Cardiac muscle cell (in vitro differentiated cells and primary cell): ENCODE measurements around the gene SHISA2. TPM values are rescaled to one million over a fixed set of nuclear protein-coding genes. Genes with fewer than 3 reads are reported as not detected.

Experiments
- DNase-seq, 2 donors: peaks; one replicate each; pipeline versions ENCODE4 v3.0.0 to v3.0.0-alpha.2; 2010 to 2017; ENCODE audit warnings: low read depth in 1 of 2, low spot score in 1 of 2
- H3K27ac ChIP-seq: fragments of 200-600 bp; sonication (generic); 2 replicates; pipeline ENCODE4 v1.5.1; 2016
- H3K27me3 ChIP-seq: fragments of 200-600 bp; sonication (generic); 2 replicates; pipeline ENCODE4 v1.6.0; 2016; ENCODE audit warnings: control low read depth
- H3K36me3 ChIP-seq: fragments of 200-600 bp; sonication (generic); 2 replicates; pipeline ENCODE4 v1.5.1; 2016; ENCODE audit warnings: control low read depth
- H3K4me1 ChIP-seq: fragments of 200-600 bp; sonication (generic); 2 replicates; pipeline ENCODE4 v1.8.1; 2017; ENCODE audit warnings: low read depth, mild to moderate bottlenecking, mixed run types
- H3K4me3 ChIP-seq: fragments of 200-600 bp; sonication (generic); 2 replicates; pipeline ENCODE4 v1.5.1; 2016; ENCODE audit warnings: mild to moderate bottlenecking
- H3K9me3 ChIP-seq: fragments of 200-600 bp; sonication (generic); 2 replicates; pipeline ENCODE4 v1.5.1; 2017; ENCODE audit warnings: low read depth, mild to moderate bottlenecking, control low read depth
- polyA plus RNA-seq: library from polyadenylated mRNA; unstranded; fragments of >200 nt; fragmentation: Nextera tagmentation; extraction: Ambion mirVana; gene quantifications from 2 replicates; pipeline ENCODE4 v1.2.1, GENCODE V29; 2016
- total RNA-seq: library from RNA; depleted of rRNA; stranded (reverse); fragments of >200 nt; gene quantifications from 2 replicates; pipeline ENCODE4 v1.2.3, GENCODE V29; 2016
- TF ChIP-seq, protein P1 (sequence below): IDR thresholded peaks from 2 replicates; pipeline ENCODE4 v1.5.1; 2012; ENCODE audit warnings: low read depth, mild to moderate bottlenecking, low read length

Gene SHISA2
- total and polyA plus RNA-seq, 2 experiments from 2014 or later, result 11.8 to 26.1 TPM

DNA sequence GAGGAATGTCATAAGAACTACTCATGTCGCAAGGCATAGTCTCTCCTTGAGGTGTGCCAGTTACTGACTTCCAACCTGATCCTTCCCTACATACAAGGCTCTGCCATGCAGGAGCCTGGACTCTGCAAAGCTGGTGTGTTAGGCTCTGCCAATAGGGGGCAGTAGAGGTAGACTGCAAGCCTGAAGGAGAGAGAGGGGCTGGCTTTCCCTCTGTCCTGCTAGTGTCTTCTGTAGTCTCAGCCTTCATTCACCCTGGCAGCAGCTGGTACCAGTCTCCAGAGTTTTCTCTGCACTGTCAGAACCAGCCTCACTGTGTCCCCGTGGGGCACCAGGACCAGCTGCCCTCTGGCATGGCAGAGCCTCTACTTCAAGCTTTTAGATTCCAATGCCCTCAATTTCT lies 14.5 kb downstream of the SHISA2 start:
- TF ChIP-seq, protein P1, sequence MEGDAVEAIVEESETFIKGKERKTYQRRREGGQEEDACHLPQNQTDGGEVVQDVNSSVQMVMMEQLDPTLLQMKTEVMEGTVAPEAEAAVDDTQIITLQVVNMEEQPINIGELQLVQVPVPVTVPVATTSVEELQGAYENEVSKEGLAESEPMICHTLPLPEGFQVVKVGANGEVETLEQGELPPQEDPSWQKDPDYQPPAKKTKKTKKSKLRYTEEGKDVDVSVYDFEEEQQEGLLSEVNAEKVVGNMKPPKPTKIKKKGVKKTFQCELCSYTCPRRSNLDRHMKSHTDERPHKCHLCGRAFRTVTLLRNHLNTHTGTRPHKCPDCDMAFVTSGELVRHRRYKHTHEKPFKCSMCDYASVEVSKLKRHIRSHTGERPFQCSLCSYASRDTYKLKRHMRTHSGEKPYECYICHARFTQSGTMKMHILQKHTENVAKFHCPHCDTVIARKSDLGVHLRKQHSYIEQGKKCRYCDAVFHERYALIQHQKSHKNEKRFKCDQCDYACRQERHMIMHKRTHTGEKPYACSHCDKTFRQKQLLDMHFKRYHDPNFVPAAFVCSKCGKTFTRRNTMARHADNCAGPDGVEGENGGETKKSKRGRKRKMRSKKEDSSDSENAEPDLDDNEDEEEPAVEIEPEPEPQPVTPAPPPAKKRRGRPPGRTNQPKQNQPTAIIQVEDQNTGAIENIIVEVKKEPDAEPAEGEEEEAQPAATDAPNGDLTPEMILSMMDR, result peak; percentile 70

DNA sequence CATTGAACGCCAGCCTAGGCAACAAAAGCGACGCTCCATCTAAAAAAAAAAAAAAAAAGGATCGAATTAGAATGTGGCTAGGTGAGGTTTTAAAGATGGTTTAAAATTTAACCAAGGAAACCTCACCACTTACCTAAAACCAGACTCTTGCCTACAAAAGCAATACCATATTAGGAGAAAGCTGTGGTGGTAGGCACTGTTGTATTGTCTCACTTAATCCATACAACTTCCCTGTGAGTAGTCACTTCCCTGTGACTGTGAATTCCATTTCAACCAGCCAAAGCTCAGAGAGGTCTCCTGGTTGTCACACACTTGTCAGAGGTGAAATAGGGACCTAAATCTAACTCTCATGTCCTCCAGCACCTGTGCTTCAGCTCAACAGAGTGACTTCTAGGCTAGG lies 15.4 kb downstream of the SHISA2 start:
- DNase-seq, result no peak

More for the DNA sequence above, 14.5 kb downstream of the SHISA2 start:
- DNase-seq, result peak in 1 of 2 donors; percentile 43
- no peak overlapping the region for H3K27ac ChIP-seq
- no peaks in the 10 kb centered on the region for H3K9me3 ChIP-seq
- H3K4me3 ChIP-seq, result no peak overlapping the region
- H3K27me3 ChIP-seq, result no peaks in the 10 kb centered on the region
- no peaks in the 10 kb centered on the region for H3K4me1 ChIP-seq
- H3K36me3 ChIP-seq, result no peaks in the 10 kb centered on the region

DNA sequence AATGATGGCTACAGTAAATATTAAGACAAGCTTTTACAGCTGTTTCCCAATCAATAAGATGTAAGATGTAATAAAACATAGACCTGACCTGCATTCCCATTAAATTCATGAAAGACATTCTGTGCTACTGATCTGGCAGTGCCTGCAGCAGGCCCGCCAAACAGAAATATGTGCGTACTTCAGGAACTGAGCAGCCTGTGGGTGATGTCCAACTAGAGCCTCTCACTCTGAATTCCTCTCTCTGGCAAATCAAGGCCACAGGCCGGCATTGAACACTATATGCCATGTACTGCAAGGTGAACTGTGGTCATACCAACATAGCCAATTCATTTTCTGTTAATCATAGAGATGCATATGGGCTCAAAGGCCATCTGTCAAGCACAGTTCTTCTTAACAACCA lies 17.8 kb downstream of the SHISA2 start:
- Histone ChIP-seq H3K36me3 (no peaks in the 10 kb centered on the region), H3K4me3 (no peak overlapping the region), H3K27ac (no peak overlapping the region), H3K4me1 (no peaks in the 10 kb centered on the region), H3K27me3 (no peaks in the 10 kb centered on the region), H3K9me3 (no peaks in the 10 kb centered on the region)
- TF ChIP-seq, protein P1, result no peak
- no peak for DNase-seq

More for the DNA sequence above, 15.4 kb downstream of the SHISA2 start:
- Histone ChIP-seq H3K27me3 (no peaks in the 10 kb centered on the region), H3K4me3 (no peak overlapping the region), H3K36me3 (no peaks in the 10 kb centered on the region), H3K27ac (no peak overlapping the region), H3K4me1 (no peaks in the 10 kb centered on the region), H3K9me3 (no peaks in the 10 kb centered on the region)
- TF ChIP-seq, protein P1, result no peak

DNA sequence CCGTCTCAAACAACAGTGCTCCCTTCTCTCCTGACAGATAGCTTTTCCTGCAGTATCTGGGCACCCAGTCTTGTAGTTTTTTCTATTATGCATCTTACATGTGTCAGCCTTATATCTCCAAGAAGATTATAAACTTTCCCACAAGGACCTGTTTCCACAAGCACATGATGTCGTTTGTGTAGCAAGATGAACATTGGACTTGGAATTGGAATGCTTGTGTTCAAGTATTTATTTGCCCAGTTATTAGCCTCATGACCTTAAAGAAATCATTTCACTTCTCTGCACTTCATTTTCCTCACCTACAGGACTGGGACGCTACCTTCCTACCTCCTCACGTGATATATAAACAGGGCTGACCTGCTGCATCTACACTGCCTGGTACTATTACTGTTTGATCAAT lies 21.5 kb downstream of the SHISA2 start:
- Histone ChIP-seq H3K36me3 (no peaks in the 10 kb centered on the region), H3K27ac (no peak overlapping the region), H3K4me1 (peaks cover 13% of the 10 kb centered on the region), H3K9me3 (no peaks in the 10 kb centered on the region), H3K4me3 (no peak overlapping the region), H3K27me3 (no peaks in the 10 kb centered on the region)
- DNase-seq, result no peak
- TF ChIP-seq, protein P1, result no peak

DNA sequence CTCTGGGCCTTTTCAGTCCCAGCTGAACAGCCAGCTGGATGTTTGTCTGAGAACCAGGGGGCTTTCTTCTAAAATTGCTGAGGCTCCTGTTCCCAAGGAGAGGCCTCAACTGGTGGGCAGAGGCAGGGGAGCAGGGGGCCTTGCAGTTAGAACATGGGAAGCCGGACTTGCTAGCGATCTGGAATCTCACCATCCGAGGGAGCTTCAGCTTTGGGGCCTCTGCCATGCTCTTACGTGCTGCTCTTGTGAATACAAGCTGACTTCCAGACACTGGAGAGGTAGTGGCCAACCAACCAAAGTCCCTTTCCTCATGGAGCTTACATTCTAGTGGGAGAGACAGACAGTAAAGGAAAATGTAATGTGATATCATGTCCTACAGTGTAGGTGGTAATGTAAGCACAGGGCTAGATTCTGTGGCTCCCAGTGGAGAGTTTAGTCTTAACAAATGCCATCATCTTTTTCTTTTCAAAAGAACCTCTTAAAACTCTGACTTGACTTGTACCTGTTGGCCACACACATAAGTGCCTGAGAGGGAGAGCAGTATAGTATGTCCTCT lies 22.2 kb downstream of the SHISA2 start:
- Histone ChIP-seq H3K27ac (no peak overlapping the region), H3K27me3 (no peaks in the 10 kb centered on the region), H3K9me3 (no peaks in the 10 kb centered on the region), H3K4me3 (no peak overlapping the region), H3K36me3 (no peaks in the 10 kb centered on the region), H3K4me1 (peaks cover 19% of the 10 kb centered on the region)
- TF ChIP-seq, protein P1, result no peak
- DNase-seq, result no peak
